ENCODE results near the gene FTH1.

FTH1 gene

DNA sequence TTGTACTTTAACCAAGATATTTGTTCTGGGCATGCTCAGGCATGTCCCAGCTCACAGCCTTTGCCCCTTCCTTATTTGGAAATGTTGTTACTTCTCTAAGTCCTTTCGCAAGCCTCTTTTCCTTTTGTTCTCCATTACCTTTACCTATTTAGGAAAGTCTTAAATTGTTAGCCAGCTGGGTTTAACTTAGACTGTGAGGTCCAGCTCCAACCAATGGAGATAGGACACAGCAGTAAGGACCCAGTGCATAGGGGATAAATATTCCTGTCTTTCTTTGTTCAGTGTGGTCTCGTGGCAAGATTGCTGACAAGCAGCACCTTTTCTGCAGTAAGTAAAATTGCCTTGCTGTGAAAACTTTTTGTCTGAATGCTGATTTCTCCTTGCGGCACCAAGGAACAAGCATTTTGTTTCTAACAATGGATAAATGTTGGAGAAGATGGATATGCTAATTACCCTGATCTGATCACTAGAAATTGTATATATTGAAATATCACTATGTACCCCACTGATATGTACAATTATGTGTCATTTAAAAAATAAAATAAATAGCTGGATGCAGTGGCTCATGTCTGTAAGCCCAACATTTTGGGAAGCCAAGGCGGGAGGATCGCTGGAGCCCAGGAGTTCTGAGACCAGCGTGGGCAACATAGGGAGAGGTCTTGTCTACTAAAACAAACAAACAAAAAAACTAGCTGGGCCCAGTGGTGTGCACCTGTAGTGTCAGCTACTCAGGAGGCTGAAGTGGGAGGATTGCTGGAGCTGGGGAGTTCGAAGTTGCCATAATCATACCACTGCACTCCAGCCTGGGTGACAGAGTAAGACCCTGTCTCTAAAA, 31.9 kb upstream of the FTH1 start:
- 93% methylated on average over 3 of the region's 7 CpGs for WGBS (ENCODE audit: insufficient coverage)
- no peak for DNase-seq
- no peak overlapping the region for H3K27ac ChIP-seq (ENCODE audit: insufficient read depth in 1 of 2, low read depth in 1 of 2, low read length in 2 of 2, poor library complexity in 1 of 2, severe bottlenecking in 2 of 2)
- CTCF ChIA-PET: interaction anchor here (1.0 to 1.4 kb wide), 4 partner anchors 10 to 101 kb away, joined by 3 to 6 read pairs (median 4); no protein-coding TSS in a partner anchor
- peaks cover 0 to 10% (median 4%) of the 10 kb centered on the region in 5 experiments for H3K9me3 ChIP-seq (ENCODE audit: control extremely low read depth in 1 of 5, control insufficient read depth in 4 of 5, insufficient read depth in 2 of 5, low read depth in 1 of 5, low read length in 4 of 5)
- H3K4me3 ChIP-seq (ENCODE audit: control insufficient read depth in 1 of 7, extremely low read depth in 1 of 7, insufficient read depth in 4 of 7, low read depth in 2 of 7, low read length in 6 of 7): no peak overlapping the region
- peaks cover 0 to 3% (median under 1%) of the 10 kb centered on the region in 4 experiments for H3K4me1 ChIP-seq (ENCODE audit: control extremely low read depth in 1 of 4, control insufficient read depth in 4 of 4, insufficient read depth in 4 of 4, low read length in 3 of 4)
- POLR2A ChIA-PET: no interaction called here
- no peaks in the 10 kb centered on the region for H3K27me3 ChIP-seq (replicated peaks in 2 of 5; ENCODE audit: control insufficient read depth in 4 of 5, insufficient read depth in 5 of 5, low read length in 4 of 5)
- no peaks in the 10 kb centered on the region for H3K36me3 ChIP-seq (ENCODE audit: control insufficient read depth in 4 of 4, insufficient read depth in 4 of 4, low read length in 3 of 4)

DNA sequence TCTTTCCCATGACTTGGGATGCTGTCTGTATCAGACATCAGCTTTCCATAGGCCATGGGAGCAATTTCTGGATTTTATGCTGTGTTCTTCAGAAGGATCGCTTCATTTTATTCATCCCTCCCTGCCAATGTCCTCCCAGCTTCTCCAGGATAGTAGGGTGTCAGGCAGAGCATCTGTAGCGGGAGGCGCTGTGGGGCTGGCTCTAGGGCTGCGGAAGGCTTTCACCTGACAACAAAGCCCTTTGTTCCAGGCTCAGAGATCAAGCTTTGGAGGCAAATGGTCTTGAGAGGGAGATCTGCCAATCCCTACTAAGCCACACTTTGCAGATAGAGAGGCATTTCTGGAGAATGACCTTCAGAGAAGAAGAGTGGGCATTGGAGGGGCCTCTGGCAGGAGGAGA, 29.5 kb upstream of the FTH1 start:
- Histone ChIP-seq H3K36me3 (ENCODE audit: control insufficient read depth in 4 of 4, insufficient read depth in 4 of 4, low read length in 3 of 4) (no peaks in the 10 kb centered on the region), H3K27ac (ENCODE audit: insufficient read depth in 1 of 2, low read depth in 1 of 2, low read length in 2 of 2, poor library complexity in 1 of 2, severe bottlenecking in 2 of 2) (no peak overlapping the region), H3K9me3 (ENCODE audit: control extremely low read depth in 1 of 5, control insufficient read depth in 4 of 5, insufficient read depth in 2 of 5, low read depth in 1 of 5, low read length in 4 of 5) (peaks cover 0 to 10% (median 4%) of the 10 kb centered on the region in 5 experiments), H3K27me3 (replicated peaks in 2 of 5; ENCODE audit: control insufficient read depth in 4 of 5, insufficient read depth in 5 of 5, low read length in 4 of 5) (no peaks in the 10 kb centered on the region), H3K4me3 (ENCODE audit: control insufficient read depth in 1 of 7, extremely low read depth in 1 of 7, insufficient read depth in 4 of 7, low read depth in 2 of 7, low read length in 6 of 7) (no peak overlapping the region), H3K4me1 (ENCODE audit: control extremely low read depth in 1 of 4, control insufficient read depth in 4 of 4, insufficient read depth in 4 of 4, low read length in 3 of 4) (peaks cover 0 to 3% (median 0%) of the 10 kb centered on the region in 4 experiments)
- no CpG with 5 or more reads among the region's 4 CpGs for WGBS (ENCODE audit: insufficient coverage)
- POLR2A ChIA-PET: interaction anchor here (0.6 kb wide), 1 partner anchor 18 kb away, joined by 4 read pairs; no protein-coding TSS in a partner anchor
- no peak for DNase-seq
- CTCF ChIA-PET: interaction anchor here (1.6 kb wide), 1 partner anchor 85 kb away, joined by 5 read pairs; no protein-coding TSS in a partner anchor

DNA sequence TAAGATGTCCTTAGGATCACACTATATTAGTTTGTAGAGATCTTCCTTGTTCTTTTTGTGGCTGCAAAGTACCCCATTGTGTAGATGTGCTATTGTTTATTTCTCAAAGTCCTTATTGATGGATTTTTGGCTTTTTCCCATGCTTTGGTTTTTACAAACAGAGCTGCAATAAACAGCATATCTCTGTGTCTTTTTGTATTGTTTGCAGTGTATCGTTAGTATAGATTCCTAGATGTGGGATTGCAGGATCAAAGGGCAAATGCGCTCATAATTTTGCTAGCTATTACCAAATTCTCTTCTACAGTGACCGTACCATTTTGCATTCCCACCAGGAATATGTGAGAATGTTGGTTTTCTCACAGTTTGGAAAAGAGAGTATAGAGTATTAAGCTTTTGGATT, 27.5 kb upstream of the FTH1 start:
- POLR2A ChIA-PET: no interaction called here
- CTCF ChIA-PET: interaction anchor here (1.3 to 1.7 kb wide), 3 partner anchors 8 to 23 kb away, joined by 3 to 6 read pairs (median 5); no protein-coding TSS in a partner anchor
- H3K4me1 ChIP-seq (ENCODE audit: control extremely low read depth in 1 of 4, control insufficient read depth in 4 of 4, insufficient read depth in 4 of 4, low read length in 3 of 4): no peaks in the 10 kb centered on the region
- no peak overlapping the region for H3K4me3 ChIP-seq (ENCODE audit: control insufficient read depth in 1 of 7, extremely low read depth in 1 of 7, insufficient read depth in 4 of 7, low read depth in 2 of 7, low read length in 6 of 7)
- WGBS (ENCODE audit: insufficient coverage): no CpG with 5 or more reads among the region's 3 CpGs
- no peaks in the 10 kb centered on the region for H3K27me3 ChIP-seq (replicated peaks in 2 of 5; ENCODE audit: control insufficient read depth in 4 of 5, insufficient read depth in 5 of 5, low read length in 4 of 5)
- peaks cover 0 to 10% (median 4%) of the 10 kb centered on the region in 5 experiments for H3K9me3 ChIP-seq (ENCODE audit: control extremely low read depth in 1 of 5, control insufficient read depth in 4 of 5, insufficient read depth in 2 of 5, low read depth in 1 of 5, low read length in 4 of 5)
- DNase-seq: no peak
- H3K36me3 ChIP-seq (ENCODE audit: control insufficient read depth in 4 of 4, insufficient read depth in 4 of 4, low read length in 3 of 4): no peaks in the 10 kb centered on the region
- no peak overlapping the region for H3K27ac ChIP-seq (ENCODE audit: insufficient read depth in 1 of 2, low read depth in 1 of 2, low read length in 2 of 2, poor library complexity in 1 of 2, severe bottlenecking in 2 of 2)

DNA sequence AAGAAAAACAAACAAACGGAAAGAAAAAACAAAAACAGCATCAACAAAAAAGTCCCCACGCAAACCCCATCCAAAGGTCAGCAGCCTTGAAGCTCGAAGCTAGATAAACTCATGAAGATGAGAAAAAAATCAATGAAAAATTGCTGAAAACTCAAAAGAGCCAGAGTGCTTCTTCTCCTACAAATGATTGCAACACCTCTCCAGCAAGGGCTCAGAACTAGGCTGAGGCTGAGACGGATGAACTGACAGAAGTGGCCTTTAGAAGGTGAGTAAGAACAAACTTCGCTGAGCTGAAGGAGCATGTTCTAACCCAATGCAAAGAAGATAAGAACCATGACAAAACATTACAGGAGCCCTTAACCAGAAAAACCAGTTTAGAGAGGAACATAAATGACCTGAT, 18.4 kb upstream of the FTH1 start:
- no peaks in the 10 kb centered on the region for H3K27me3 ChIP-seq (replicated peaks in 2 of 5; ENCODE audit: control insufficient read depth in 4 of 5, insufficient read depth in 5 of 5, low read length in 4 of 5)
- H3K4me1 ChIP-seq (ENCODE audit: control extremely low read depth in 1 of 4, control insufficient read depth in 4 of 4, insufficient read depth in 4 of 4, low read length in 3 of 4): peaks cover 0 to 6% (median 4%) of the 10 kb centered on the region in 4 experiments
- no peak overlapping the region for H3K4me3 ChIP-seq (ENCODE audit: control insufficient read depth in 1 of 7, extremely low read depth in 1 of 7, insufficient read depth in 4 of 7, low read depth in 2 of 7, low read length in 6 of 7)
- DNase-seq: no peak
- WGBS (ENCODE audit: insufficient coverage): 100% methylated on average over 1 of the region's 5 CpGs
- H3K36me3 ChIP-seq (ENCODE audit: control insufficient read depth in 4 of 4, insufficient read depth in 4 of 4, low read length in 3 of 4): no peaks in the 10 kb centered on the region
- peaks cover 0 to 9% (median 0%) of the 10 kb centered on the region in 5 experiments for H3K9me3 ChIP-seq (ENCODE audit: control extremely low read depth in 1 of 5, control insufficient read depth in 4 of 5, insufficient read depth in 2 of 5, low read depth in 1 of 5, low read length in 4 of 5)
- H3K27ac ChIP-seq (ENCODE audit: insufficient read depth in 1 of 2, low read depth in 1 of 2, low read length in 2 of 2, poor library complexity in 1 of 2, severe bottlenecking in 2 of 2): no peak overlapping the region
- ChIA-PET POLR2A (no interaction called here), CTCF (interaction anchor here (0.8 to 1.5 kb wide), 3 partner anchors 10 to 122 kb away, joined by 3 to 5 read pairs (median 4); no protein-coding TSS in a partner anchor)

DNA sequence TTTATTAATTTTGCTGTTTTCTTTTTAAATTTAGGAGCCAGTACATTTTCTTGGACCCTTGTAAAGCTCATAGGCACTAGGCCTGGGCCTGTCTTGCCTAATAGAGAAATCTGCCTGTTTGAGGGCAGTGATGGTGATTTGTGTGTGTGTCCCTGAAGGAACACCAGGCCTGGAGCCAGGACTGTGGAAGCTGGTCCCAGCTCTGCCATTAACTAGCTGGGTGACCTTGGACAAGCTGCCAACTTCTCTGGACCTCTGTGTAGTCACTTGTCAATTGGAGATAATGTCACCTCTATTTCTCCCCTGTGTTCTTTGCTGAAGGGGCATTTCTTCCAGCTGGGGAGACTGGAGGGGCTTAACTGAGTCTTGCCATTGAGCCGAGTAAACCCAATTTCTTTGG, 16.0 kb upstream of the FTH1 start:
- 100% methylated on average over 1 of the region's 1 CpG for WGBS (ENCODE audit: insufficient coverage)
- no peaks in the 10 kb centered on the region for H3K27me3 ChIP-seq (replicated peaks in 2 of 5; ENCODE audit: control insufficient read depth in 4 of 5, insufficient read depth in 5 of 5, low read length in 4 of 5)
- H3K4me3 ChIP-seq (ENCODE audit: control insufficient read depth in 1 of 7, extremely low read depth in 1 of 7, insufficient read depth in 4 of 7, low read depth in 2 of 7, low read length in 6 of 7): no peak overlapping the region
- H3K9me3 ChIP-seq (ENCODE audit: control extremely low read depth in 1 of 5, control insufficient read depth in 4 of 5, insufficient read depth in 2 of 5, low read depth in 1 of 5, low read length in 4 of 5): peaks cover 0 to 9% (median 0%) of the 10 kb centered on the region in 5 experiments
- H3K36me3 ChIP-seq (ENCODE audit: control insufficient read depth in 4 of 4, insufficient read depth in 4 of 4, low read length in 3 of 4): no peaks in the 10 kb centered on the region
- POLR2A ChIA-PET: interaction anchor here (0.8 kb wide), 1 partner anchor 10 kb away, joined by 5 read pairs; no protein-coding TSS in a partner anchor
- peaks cover 0 to 18% (median 12%) of the 10 kb centered on the region in 4 experiments for H3K4me1 ChIP-seq (ENCODE audit: control extremely low read depth in 1 of 4, control insufficient read depth in 4 of 4, insufficient read depth in 4 of 4, low read length in 3 of 4)
- no peak for DNase-seq
- no peak overlapping the region for H3K27ac ChIP-seq (ENCODE audit: insufficient read depth in 1 of 2, low read depth in 1 of 2, low read length in 2 of 2, poor library complexity in 1 of 2, severe bottlenecking in 2 of 2)
- CTCF ChIA-PET: interaction anchor here (0.8 to 1.9 kb wide), 5 partner anchors 11 to 98 kb away, joined by 3 to 6 read pairs (median 3); no protein-coding TSS in a partner anchor

DNA sequence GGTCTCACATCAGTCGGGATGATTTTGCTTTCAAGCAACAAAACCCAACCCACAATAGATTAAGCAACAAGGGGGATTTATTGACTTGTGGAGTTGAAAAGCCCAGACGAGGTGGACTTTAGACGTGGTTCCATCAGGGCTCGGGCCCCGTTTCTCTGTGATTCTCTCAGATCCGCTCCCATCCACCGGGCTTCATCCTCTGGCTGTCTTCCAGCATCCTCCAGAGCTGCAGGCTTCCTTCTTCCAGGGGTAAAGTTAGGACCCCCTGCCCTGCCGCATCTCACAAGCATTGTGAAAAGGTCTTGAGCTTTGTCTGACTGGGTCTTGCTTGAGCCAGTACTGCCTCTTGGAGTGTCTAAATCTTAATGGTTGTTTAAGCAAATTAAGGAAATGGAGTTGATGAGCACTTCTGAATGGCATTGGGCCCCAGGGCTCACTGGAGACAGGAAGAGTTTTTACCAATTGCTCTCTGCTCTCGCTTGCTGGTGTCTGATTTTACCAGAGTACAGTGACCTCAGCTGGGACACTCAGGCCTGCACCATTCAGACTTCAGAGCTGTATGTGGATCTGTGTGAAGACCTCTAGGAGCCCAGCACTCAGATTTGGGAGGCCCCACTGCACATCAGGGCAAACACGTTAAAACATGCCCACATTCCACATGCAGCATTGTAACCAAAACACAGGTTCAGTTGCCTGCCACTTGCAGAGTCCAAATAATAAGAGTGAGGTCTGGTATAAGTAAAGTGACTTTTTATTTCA, 13.5 kb upstream of the FTH1 start:
- DNase-seq: no peak
- CTCF ChIA-PET: interaction anchor here (1.0 to 1.8 kb wide), 3 partner anchors 8 to 101 kb away, joined by 3 to 6 read pairs (median 5); no protein-coding TSS in a partner anchor
- H3K4me3 ChIP-seq (ENCODE audit: control insufficient read depth in 1 of 7, extremely low read depth in 1 of 7, insufficient read depth in 4 of 7, low read depth in 2 of 7, low read length in 6 of 7): no peak overlapping the region
- no peaks in the 10 kb centered on the region for H3K36me3 ChIP-seq (ENCODE audit: control insufficient read depth in 4 of 4, insufficient read depth in 4 of 4, low read length in 3 of 4)
- POLR2A ChIA-PET: interaction anchor here (1.1 to 1.5 kb wide), 2 partner anchors 13 to 44 kb away, joined by 3 read pairs; partner anchors contain the start of gene FTH1
- no peaks in the 10 kb centered on the region for H3K9me3 ChIP-seq (ENCODE audit: control extremely low read depth in 1 of 5, control insufficient read depth in 4 of 5, insufficient read depth in 2 of 5, low read depth in 1 of 5, low read length in 4 of 5)
- peaks cover 0 to 26% (median 18%) of the 10 kb centered on the region in 4 experiments for H3K4me1 ChIP-seq (ENCODE audit: control extremely low read depth in 1 of 4, control insufficient read depth in 4 of 4, insufficient read depth in 4 of 4, low read length in 3 of 4)
- no peak overlapping the region for H3K27ac ChIP-seq (ENCODE audit: insufficient read depth in 1 of 2, low read depth in 1 of 2, low read length in 2 of 2, poor library complexity in 1 of 2, severe bottlenecking in 2 of 2)
- WGBS (ENCODE audit: insufficient coverage): 96% methylated on average over 7 of the region's 10 CpGs
- H3K27me3 ChIP-seq (replicated peaks in 2 of 5; ENCODE audit: control insufficient read depth in 4 of 5, insufficient read depth in 5 of 5, low read length in 4 of 5): no peaks in the 10 kb centered on the region

Data from common myeloid progenitor, CD34-positive (primary cell).